ENCODE data around the gene NDUFS4. TPM values are rescaled to one million over a fixed set of nuclear protein-coding genes. Genes with fewer than 3 reads are reported as not detected.

NDUFS4 gene
- total and polyA plus RNA-seq, 3 donors from 2014 or later = 63.9 to 98.9 (median 78.9) TPM

- no peak for DNase-seq
- no peaks in the 10 kb centered on the region for H3K36me3 ChIP-seq (ENCODE audit: low read depth, missing control alignments)
- no peaks in the 10 kb centered on the region for H3K4me1 ChIP-seq
- H3K4me3 ChIP-seq = no peak overlapping the region
- no peaks in the 10 kb centered on the region for H3K9me3 ChIP-seq
- H3K27me3 ChIP-seq = no peaks in the 10 kb centered on the region
- 63 to 69% methylated on average over 3 of the region's 3 CpGs for WGBS, 2 donors
- intact Hi-C loops (cut with DNase I; ENCODE audit: low total_unique reads) = no loop called here
- no peak for TF ChIP-seq CTCF (IDR thresholded peaks at IDR 0.05)
- TF ChIP-seq POLR2A (IDR thresholded peaks at IDR 0.05) = no peak
- no peak overlapping the region for H3K27ac ChIP-seq
Observed at GRCh38 chr5:53575101-53575500, 14.7 kb downstream of the NDUFS4 start.

GRCh38 chr5:53575831-53576230 lies 15.4 kb downstream of the NDUFS4 start:
- Histone ChIP-seq H3K4me3 (no peak overlapping the region), H3K36me3 (ENCODE audit: low read depth, missing control alignments) (no peaks in the 10 kb centered on the region), H3K4me1 (no peaks in the 10 kb centered on the region), H3K27me3 (no peaks in the 10 kb centered on the region), H3K27ac (no peak overlapping the region), H3K9me3 (no peaks in the 10 kb centered on the region)
- TF ChIP-seq POLR2A (IDR thresholded peaks at IDR 0.05) = no peak
- TF ChIP-seq CTCF (IDR thresholded peaks at IDR 0.05) = no peak
- DNase-seq = no peak
- intact Hi-C loops (cut with DNase I; ENCODE audit: low total_unique reads) = no loop called here

GRCh38 chr5:53576674-53577073 lies 16.2 kb downstream of the NDUFS4 start:
- no peak for DNase-seq
- H3K4me1 ChIP-seq = no peaks in the 10 kb centered on the region
- no peak overlapping the region for H3K27ac ChIP-seq
- H3K36me3 ChIP-seq (ENCODE audit: low read depth, missing control alignments) = no peaks in the 10 kb centered on the region
- no peaks in the 10 kb centered on the region for H3K27me3 ChIP-seq
- no peak for TF ChIP-seq CTCF (IDR thresholded peaks at IDR 0.05)
- no peak for TF ChIP-seq POLR2A (IDR thresholded peaks at IDR 0.05)
- no peaks in the 10 kb centered on the region for H3K9me3 ChIP-seq
- H3K4me3 ChIP-seq = no peak overlapping the region
- WGBS, 2 donors = 94 to 95% methylated on average over 2 of the region's 2 CpGs
- intact Hi-C loops (cut with DNase I; ENCODE audit: low total_unique reads) = no loop called here

- H3K4me3 ChIP-seq = no peak overlapping the region
- H3K36me3 ChIP-seq (ENCODE audit: low read depth, missing control alignments) = no peaks in the 10 kb centered on the region
- intact Hi-C loops (cut with DNase I; ENCODE audit: low total_unique reads) = no loop called here
- no peak for DNase-seq
- H3K27ac ChIP-seq = no peak overlapping the region
- 91% methylated on average over 4 of the region's 4 CpGs for WGBS, 2 donors
- H3K9me3 ChIP-seq = no peaks in the 10 kb centered on the region
- no peaks in the 10 kb centered on the region for H3K27me3 ChIP-seq
- TF ChIP-seq POLR2A (IDR thresholded peaks at IDR 0.05) (no peak), CTCF (IDR thresholded peaks at IDR 0.05) (no peak)
- H3K4me1 ChIP-seq = no peaks in the 10 kb centered on the region
Observed at GRCh38 chr5:53578854-53579253, 18.4 kb downstream of the NDUFS4 start.

DNA sequence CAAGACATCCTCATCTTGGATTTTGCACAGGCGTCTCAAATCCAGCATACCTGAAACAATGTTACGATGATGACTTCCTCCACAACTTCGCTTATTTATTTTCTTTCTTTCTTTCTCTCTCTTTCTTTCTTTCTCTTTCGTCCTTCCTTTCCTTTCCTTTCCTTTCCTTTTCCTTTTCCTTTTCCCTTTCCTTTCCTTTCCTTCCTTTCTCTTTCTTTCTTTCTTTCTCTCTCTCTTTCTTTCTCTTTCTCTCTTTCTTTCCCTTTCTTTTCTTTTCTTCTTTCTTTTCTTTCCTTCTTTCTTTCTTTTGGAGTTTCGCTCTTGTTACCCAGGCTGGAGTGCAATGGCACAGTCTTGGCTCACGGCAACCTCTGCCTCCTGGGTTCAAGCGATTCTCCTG lies 20.1 kb downstream of the NDUFS4 start:
- intact Hi-C loops (cut with DNase I; ENCODE audit: low total_unique reads) = no loop called here
- H3K4me3 ChIP-seq = no peak overlapping the region
- 85 to 89% methylated on average over 7 of the region's 7 CpGs for WGBS, 2 donors
- TF ChIP-seq CTCF (IDR thresholded peaks at IDR 0.05) = no peak
- no peak for TF ChIP-seq POLR2A (IDR thresholded peaks at IDR 0.05)
- H3K9me3 ChIP-seq = no peaks in the 10 kb centered on the region
- H3K36me3 ChIP-seq (ENCODE audit: low read depth, missing control alignments) = no peaks in the 10 kb centered on the region
- no peak overlapping the region for H3K27ac ChIP-seq
- no peak for DNase-seq
- no peaks in the 10 kb centered on the region for H3K4me1 ChIP-seq
- H3K27me3 ChIP-seq = no peaks in the 10 kb centered on the region

All from testis (tissue), 3 donors.